ENCODE results near the gene ZBTB20. TPM values are rescaled to one million over a fixed set of nuclear protein-coding genes. Genes with fewer than 3 reads are reported as not detected.

The ZBTB20 gene
- total RNA-seq, 1 donor from 2014 or later, result 66.4 TPM

- Histone ChIP-seq H3K4me3 (no peak overlapping the region), H3K9me3 (peaks cover 7% of the 10 kb centered on the region), H3K27me3 (ENCODE audit: low read depth) (no peaks in the 10 kb centered on the region), H3K4me1 (peaks cover 28% of the 10 kb centered on the region), H3K36me3 (no peaks in the 10 kb centered on the region), H3K27ac (no peak overlapping the region)
- TF ChIP-seq CTCF (IDR thresholded peaks at IDR 0.05), result no peak
- no peak for DNase-seq
- intact Hi-C loops (cut with DNase I), result no loop called here
- no peak for ATAC-seq
Measured at GRCh38 chr3:115102046-115102445, 45.0 kb downstream of the ZBTB20 start.

GRCh38 chr3:115100806-115101205, 46.3 kb downstream of the ZBTB20 start:
- Histone ChIP-seq H3K27ac (peak overlapping the region; percentile 68), H3K4me3 (peak overlapping the region; percentile 50), H3K36me3 (no peaks in the 10 kb centered on the region), H3K4me1 (peaks cover 37% of the 10 kb centered on the region), H3K27me3 (ENCODE audit: low read depth) (no peaks in the 10 kb centered on the region), H3K9me3 (peaks cover 7% of the 10 kb centered on the region)
- DNase-seq (no peak), ATAC-seq (no peak)
- intact Hi-C loops (cut with DNase I), result no loop called here
- no peak for TF ChIP-seq CTCF (IDR thresholded peaks at IDR 0.05)

GRCh38 chr3:115099986-115100571, 47.0 kb downstream of the ZBTB20 start:
- peak overlapping the region; percentile 68 for H3K27ac ChIP-seq
- ATAC-seq (peak; percentile 90 to 93), DNase-seq (no peak)
- H3K4me3 ChIP-seq, result peak overlapping the region; percentile 50
- H3K27me3 ChIP-seq (ENCODE audit: low read depth), result no peaks in the 10 kb centered on the region
- peaks cover 41% of the 10 kb centered on the region for H3K4me1 ChIP-seq
- intact Hi-C loops (cut with DNase I), result no loop called here
- no peaks in the 10 kb centered on the region for H3K36me3 ChIP-seq
- TF ChIP-seq CTCF (IDR thresholded peaks at IDR 0.05), result no peak
- H3K9me3 ChIP-seq, result peaks cover 7% of the 10 kb centered on the region

GRCh38 chr3:115099134-115099985, 47.7 kb downstream of the ZBTB20 start:
- H3K27me3 ChIP-seq (ENCODE audit: low read depth), result no peaks in the 10 kb centered on the region
- H3K4me1 ChIP-seq, result peaks cover 41% of the 10 kb centered on the region
- intact Hi-C loops (cut with DNase I), result no loop called here
- H3K27ac ChIP-seq, result peak overlapping the region; percentile 68
- no peaks in the 10 kb centered on the region for H3K36me3 ChIP-seq
- ATAC-seq, result peak in 1 of 2 donors; percentile 54
- no peak for DNase-seq
- H3K9me3 ChIP-seq, result peaks cover 5% of the 10 kb centered on the region
- H3K4me3 ChIP-seq, result peak overlapping the region; percentile 50
- no peak for TF ChIP-seq CTCF (IDR thresholded peaks at IDR 0.05)

- ATAC-seq (no peak), DNase-seq (no peak)
- H3K9me3 ChIP-seq, result no peaks in the 10 kb centered on the region
- intact Hi-C loops (cut with DNase I), result no loop called here
- H3K36me3 ChIP-seq, result no peaks in the 10 kb centered on the region
- peaks cover 41% of the 10 kb centered on the region for H3K4me1 ChIP-seq
- H3K4me3 ChIP-seq, result peak overlapping the region; percentile 50
- no peak for TF ChIP-seq CTCF (IDR thresholded peaks at IDR 0.05)
- no peak overlapping the region for H3K27ac ChIP-seq
- H3K27me3 ChIP-seq (ENCODE audit: low read depth), result no peaks in the 10 kb centered on the region
Measured at GRCh38 chr3:115098354-115099073, 48.6 kb downstream of the ZBTB20 start.
